GDM1 (cell line): ENCODE measurements around the gene RPS6KB2.
"Not testable (repeated sequence)": the region's sequence is repeated elsewhere in the genome, so short reads cannot be mapped to it uniquely, and the experiment has no call there.

Source experiments
- DNase-seq: peaks from one replicate; lab custom pipeline; 2025; lab: John Stamatoyannopoulos, UW

RPS6KB2 gene

DNA sequence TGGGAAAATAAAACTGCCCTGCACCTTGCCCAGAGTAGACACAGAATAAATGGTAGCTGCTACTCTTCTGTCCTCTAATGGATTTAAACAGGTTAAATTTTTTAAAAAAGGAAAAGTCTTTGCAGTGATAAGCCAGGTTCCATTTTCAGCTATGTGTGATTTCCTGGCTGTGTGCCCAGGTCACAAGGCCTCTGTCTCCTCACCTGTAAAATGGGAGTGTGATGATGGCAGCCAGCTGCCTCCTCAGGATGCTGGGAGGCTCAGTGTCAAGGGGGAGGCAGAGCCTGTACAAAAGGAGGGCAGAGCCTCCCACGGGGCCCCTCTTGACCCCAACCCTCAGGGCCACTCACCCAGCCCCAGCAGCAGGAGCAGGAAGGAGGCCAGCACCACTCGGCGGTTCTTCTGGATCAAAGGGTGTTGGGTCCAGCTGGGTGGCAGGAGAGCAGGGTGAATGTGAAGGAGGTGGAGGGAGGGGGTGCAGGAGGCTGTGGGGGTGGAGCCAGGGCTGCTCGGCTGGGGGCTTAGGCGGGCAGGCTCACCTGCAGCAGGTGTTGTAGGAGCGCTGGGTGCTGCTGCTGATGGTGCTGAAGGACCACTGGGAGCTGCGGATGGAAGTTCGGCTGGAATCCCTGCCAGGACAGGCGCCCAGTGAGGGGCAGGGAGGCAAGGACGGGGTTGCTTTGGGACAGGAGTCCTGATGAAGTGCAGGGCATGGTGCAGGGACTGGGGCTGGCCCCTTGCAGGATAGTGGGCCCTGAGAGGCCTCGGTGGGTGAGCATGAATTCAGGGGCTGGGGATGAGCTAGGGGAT is 38.9 kb downstream of the RPS6KB2 start:
- no peak for DNase-seq

DNA sequence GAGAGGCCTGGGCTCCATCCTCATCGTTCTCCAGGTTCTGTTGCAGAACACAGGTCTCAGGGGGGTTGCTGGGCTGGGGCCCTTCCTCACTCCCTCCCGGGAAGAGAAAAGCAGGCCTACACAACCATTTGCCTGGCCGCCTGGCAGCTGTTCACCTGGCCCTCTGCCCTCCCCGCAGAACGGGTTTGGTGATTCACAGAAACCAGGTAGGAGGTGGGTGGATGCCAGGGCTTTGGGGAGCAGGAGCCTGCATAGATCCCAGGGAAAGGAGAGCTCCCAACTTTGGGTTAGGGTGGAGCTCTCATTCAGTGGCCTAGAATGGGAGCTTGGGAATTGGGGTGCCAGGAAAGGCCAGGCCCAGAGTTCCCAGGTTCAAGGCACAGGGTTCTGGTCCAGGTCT is 39.8 kb downstream of the RPS6KB2 start:
- DNase-seq: no peak

DNA sequence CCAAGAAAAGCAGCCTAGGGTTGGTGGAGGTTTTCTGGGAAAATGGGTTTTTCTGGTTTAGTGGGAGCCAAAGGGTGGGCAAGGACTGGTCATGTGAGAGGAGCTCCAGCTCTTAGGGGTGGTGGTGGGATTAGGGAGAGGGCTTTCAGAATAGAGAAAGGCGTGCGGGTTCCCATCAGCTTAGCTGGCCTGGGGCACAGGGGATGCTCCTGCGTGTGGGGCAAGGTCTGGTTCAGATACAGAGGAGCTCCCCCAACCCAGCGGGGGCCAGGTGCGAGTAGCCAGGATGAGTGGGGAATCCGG is 40.1 kb downstream of the RPS6KB2 start:
- no peak for DNase-seq

DNA sequence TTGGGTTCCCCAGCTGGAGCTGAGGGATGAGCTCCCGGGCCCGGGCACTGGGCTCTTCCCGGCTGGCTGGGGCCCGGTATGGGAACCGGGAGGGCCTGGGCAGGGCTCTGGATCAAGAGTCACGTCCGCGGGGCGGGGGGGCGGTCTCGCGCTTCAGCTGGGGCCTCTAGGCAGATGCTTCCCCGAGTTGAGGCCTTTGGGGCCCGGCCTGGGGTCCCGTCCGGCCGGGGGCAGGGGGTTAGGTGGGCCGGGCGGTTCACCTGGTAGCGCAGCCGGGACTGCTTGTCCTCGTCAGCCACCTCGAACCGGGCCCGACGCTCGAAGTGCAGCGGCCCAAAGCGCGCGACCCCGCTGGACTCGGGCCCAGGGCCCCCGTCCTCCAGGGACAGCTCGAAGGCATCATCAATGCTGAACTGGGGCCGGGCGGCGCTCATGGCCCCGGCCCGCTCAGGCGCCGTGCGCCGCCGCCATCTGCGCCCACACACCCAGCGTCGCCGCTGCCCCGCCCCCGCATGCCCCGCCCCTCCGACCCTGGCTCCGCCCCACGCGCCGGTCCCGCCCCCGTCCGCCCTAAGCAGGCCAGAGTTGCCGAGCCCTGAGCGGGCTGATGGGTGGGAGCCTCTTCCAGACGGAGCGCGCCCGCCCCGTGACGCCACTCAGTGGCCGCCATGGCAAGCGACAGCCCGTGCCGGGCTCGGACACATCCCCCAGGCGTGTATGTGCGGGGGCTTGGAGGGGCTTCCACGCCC is 40.6 kb downstream of the RPS6KB2 start, which contains the start of gene TMEM134:
TMEM134 (minus strand) TSS at position 493 of the 749 bp plus-strand sequence; CDS start at position 434, 59 bp downstream.
- DNase-seq: peak; percentile 88

GRCh38 chr11:67469508-67469811 is 41.2 kb downstream of the RPS6KB2 start:
- DNase-seq: no peak

- DNase-seq: no peak
Measured at GRCh38 chr11:67470337-67471002, 42.2 kb downstream of the RPS6KB2 start.

GRCh38 chr11:67472882-67473281 is 44.6 kb downstream of the RPS6KB2 start:
- no peak for DNase-seq

- DNase-seq: not testable (repeated sequence)
Measured at GRCh38 chr11:67476692-67477091, 48.4 kb downstream of the RPS6KB2 start.

DNA sequence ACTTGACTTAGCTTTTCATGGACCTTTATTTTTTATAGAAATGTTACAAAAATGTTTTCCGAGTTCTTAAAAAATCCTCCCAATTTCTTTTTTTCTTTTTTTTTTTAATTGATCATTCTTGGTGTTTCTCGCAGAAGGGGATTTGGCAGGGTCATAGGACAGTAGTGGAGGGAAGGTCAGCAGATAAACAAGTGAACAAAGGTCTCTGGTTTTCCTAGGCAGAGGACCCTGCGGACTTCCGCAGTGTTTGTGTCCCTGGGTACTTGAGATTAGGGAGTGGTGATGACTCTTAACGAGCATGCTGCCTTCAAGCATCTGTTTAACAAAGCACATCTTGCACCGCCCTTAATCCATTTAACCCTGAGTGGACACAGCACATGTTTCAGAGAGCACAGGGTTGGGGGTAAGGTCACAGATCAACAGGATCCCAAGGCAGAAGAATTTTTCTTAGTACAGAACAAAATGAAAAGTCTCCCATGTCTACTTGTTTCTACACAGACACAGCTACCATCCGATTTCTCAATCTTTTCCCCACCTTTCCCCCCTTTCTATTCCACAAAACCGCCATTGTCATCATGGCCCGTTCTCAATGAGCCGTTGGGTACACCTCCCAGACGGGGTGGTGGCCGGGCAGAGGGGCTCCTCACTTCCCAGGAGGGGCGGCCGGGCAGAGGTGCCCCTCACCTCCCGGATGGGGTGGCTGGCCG is 49.2 kb downstream of the RPS6KB2 start:
- DNase-seq: not testable (repeated sequence)

- no peak for DNase-seq
Measured at GRCh38 chr11:67482275-67482826, 54.1 kb downstream of the RPS6KB2 start.

GRCh38 chr11:67482827-67483798 is 54.8 kb downstream of the RPS6KB2 start, which contains the start of gene AIP:
TSS of gene AIP (plus strand) at chr11:67483026. CDS start at chr11:67483159, 133 bp downstream.
- DNase-seq: peak; percentile 96

- DNase-seq: no peak
Measured at GRCh38 chr11:67483831-67484665, 55.8 kb downstream of the RPS6KB2 start.

- DNase-seq: no peak
Measured at GRCh38 chr11:67484847-67485311, 56.6 kb downstream of the RPS6KB2 start.
